Stimulated activated CD4-positive, alpha-beta T cell treated with anti-CD3 and anti-CD28 coated beads, Interleukin-4, amount 100 ng/mL, for 1 hour (primary cell): ENCODE measurements around the gene PGBD5.

Source experiments
- DNase-seq: peaks from one replicate; pipeline ENCODE4 v3.0.0-alpha.2; 2020

Gene PGBD5

DNA sequence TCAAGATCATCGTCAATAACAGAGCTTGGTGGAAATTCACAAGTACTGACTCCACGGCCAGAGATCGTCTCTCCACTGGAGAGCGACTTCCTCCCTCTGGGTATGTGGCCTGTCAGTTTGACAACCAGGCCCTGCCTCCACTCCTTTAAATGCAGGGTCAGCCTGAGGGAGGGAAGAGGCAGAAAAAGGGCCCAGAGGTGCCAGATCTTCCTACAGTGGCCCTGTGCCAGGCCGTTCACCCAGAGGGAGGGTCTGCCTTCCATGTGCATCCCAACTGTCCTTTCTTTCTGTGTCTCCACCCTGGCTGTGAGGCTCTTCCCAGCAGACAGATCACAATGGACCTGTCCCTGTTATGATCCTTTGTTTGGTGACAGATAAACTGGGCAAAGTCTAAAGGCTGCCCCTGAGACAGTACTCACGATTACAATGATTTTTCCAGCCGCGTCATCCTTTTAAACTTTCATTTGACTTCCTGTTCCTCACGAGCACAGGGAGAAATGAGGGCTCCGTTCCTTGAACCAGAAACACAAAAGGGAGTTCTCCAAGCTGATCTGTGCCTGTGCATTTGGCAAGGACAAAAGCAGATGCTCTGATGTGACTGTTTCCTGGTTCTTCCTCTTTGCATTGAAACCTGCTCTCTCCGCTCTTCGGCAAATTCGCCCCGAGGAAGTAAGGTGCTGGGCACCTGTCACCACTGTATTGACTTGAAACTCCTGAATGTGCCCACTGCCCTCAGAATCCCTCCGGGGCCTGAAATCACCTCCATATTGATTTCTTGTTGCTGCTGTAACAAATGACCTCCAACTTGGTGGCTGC, 126.7 kb downstream of the PGBD5 start:
- no peak for DNase-seq

DNA sequence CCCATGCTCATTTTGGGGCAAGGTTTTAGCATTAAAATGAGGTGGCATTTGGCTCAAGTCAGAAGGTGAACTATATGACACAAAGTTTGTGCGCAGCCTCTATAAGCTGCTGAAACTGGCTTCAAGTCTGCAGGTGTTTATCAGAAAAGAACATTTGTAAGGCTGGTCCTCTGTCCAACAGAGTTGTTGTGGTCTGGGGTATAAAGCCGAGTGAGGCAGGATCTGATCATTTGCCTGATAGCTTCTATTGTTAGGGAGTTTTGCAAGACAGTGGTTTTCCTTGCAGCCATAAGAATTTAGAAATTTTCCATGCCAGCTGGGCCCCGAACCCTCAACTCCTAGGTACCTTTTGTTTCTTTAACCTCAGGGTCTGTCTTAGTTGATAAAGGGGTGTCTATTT, 130.8 kb downstream of the PGBD5 start:
- no peak for DNase-seq

DNA sequence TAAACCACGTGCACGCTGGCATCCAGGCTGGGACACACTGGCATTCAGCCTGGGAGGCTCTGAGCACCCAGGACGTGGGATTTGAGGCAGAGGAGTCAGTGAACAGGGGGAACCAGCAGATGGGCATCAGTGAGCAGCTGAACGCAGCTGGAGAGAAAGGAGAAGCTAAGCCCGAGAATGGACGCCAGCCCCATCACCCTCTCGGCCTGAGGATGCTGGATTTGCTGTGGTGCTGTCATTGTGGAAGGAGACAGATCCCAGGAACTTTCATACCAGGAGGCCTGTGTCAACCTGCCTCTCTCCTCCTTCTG, 132.8 kb downstream of the PGBD5 start:
- DNase-seq = no peak

DNA sequence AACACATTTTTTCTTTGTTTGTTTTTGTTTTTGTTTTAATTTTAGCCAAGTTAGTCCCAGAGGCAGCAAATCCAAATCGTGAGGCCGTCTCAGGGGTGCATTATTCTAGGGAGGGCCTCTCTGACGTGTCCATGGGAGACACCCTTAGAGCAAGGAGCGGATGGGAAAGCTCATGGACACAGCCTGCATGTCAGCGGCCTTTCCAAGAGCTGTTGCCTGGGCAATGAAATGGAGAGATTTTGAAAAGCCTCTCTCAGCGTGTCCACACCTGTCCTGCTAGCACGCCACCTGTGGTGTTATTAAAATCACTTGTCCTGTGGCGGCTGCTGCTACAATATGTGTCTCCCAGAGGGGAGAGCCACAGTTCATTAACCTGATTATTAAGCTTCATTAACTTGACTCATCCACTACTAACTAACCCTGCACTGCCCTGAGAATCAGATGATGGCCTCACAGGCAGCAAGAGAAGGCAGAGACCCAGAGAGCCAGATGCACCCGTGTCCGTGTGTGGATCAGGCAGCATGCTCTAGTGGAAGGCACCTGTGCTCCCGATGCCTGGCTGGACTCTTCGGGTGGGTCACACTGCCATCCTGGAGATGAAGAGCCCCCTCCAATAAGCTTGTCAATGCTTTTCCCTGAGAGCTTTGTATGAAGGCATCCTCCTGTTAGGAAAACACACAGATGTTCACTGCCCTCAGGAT, 133.3 kb downstream of the PGBD5 start:
- DNase-seq = no peak

DNA sequence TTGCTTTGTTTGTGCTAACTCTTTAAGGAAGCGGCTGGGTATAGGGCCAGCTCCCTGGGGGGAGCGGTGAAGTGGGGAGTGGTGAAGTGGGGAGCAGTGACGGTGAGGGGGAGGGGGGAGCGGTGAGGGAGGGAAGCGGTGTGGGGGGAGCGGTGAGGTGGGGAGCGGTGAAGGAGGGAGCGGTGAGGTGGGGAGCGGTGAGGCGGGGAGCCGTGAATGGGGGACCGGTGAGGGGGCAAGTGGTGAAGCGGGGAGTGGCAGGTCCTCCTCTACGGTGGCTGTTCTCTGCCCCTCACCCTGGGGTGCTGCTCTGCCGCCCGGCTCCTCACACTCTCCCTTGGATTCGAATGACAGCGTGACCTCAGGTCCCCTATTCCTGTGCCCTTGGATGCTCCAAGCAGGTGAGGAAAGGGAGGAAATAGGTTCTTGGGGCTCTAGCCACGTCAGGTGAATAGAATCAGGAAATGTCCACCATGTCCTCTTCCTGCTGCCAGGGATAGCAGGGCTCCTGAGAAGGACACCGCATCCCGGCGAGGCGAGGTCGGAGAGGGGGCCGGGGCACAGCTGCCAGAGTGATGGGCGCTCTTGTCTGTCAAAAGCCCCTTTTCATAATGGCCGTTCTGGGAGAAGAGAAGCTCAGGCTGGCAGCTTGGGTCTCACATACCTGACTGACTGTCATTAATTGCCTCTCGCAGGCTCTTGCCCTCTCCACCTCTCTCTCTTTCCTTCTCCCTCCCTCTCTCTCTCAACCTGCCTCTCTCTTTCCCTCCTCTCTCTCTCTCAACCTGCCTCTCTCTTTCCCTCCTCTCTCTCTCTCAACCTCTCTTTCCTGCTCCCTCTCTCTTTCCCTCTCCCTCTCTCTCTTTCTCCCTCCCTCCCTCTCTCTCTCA, 134.2 kb downstream of the PGBD5 start:
- no peak for DNase-seq

DNA sequence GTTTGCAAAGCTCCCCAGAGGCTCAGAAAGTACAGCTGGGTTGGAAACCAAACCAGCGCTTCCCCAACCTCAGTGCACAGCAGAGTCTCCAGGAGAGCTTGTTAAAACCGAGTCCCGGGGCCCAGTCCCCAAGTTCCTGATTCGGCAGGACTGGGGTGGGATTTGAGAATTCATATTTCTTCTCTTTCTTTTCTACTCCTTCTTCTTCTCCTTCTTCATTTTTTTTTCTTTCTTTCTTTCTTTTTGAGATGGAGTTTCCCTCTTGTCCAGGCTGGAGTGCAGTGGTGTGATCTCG, 136.8 kb downstream of the PGBD5 start:
- no peak for DNase-seq

DNA sequence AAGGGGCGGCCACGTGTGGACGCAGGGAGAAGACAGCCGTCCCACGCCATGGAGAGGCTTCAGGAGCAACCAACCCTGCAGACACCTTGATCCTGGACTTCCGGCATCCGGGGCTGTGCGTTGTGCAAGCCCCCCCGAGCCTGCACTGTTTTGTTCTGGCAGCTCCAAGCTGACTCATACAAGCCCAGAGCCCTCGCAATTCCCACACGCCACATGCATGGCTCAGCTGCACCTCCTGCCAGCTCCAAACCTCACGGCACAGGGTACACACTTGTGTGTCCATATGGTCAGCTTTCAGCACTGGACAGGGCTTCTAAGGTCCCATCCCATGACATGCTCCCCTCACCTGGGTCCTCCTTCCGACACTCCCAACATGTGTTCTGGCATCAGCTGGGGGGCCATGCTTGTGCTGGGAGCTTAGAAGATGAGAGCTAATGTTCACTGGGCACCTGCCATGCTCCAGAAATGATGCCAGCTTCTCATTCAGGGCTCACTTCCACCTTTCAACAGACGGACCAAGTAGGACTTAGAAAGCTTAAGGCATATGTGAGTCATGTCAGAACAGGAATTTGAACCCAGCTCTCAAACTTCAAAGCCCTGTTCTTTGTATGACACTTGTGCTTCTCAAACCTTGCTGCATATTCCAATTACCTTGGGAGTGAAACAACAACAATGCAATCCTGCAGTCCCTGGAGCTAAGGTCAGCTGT, 137.3 kb downstream of the PGBD5 start:
- no peak for DNase-seq

DNA sequence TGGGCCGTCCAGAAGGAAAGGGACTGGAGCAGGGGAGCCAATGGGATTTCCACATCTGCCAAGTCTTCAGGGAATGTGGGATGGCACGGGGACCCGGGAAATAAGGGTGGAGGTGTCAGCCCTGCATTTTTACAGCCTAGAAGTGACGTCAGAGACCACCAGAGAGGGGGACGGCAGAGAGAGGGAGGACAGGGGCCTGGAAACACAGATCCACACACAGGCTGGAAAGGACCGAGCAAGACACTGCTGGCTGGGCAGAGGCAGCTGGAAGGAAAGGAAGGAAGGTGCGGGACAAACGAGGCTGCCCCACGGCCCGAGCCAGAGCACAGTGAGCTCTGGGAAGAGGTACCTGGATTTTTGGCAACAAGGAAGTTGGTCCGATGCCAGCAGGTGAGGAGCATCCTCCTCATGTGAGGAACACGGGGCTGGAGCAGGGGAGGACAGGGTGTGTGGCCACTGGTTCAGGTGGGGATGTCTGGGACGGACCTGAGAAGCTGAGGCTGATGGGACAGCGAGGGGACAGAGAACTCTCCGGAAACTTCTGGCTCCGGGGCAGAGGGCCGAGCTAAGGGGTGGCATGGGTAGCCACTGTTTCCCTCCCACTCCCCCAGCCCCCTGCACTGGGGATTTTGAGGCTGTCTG, 138.3 kb downstream of the PGBD5 start:
- DNase-seq = no peak

DNA sequence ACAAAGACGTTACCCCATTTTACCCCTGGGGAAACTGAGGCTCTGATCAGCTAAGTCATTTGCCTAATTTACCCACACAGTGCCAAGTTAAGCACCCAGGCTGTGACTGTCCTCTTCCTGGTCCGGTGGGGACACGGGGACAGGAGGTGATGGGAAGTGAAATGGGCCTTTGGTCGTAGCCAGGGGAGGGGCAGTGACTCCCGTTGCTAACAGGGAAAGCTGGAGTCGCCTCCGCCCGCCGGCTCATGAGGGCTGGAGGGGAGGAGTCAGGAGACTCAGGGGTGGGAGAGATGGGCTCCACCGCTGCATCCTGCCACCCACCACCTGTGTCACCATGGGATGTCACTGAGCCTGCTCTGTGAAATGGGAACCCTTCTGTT, 139.3 kb downstream of the PGBD5 start:
- no peak for DNase-seq

DNA sequence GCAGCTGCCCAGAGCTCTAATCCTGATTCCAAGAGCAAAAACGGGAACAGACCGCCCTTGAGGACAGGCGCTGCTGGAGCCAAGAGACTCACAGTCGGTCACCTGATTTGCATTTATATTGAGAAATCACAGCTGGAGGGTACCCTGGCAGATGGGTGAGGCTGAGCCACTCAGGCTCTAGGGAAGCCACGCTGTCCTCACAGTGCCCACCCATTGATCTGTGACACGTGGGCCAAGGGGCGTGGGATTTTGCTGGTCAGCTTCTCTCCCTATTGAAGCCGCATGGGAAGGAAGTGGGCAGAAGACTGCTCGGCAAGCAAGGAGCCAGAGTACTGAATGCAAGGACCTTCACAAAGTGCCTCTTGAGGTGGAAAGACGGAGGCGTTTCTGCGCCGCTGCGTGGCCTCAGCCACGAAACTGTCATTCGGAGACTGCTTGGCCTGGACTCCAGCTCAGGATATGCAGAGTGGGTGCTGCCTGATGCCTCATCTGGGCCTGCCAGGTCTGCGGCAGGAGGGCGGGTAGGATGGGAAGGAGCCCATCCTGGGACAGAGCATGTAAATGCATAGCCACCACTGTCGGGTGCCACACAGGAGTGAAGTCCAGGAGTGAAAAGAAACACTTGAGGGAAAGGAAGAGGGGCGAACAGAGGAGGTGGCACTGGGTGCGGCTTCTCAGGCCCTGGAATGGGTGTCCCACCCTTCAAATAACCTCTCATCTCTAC, 139.8 kb downstream of the PGBD5 start:
- DNase-seq = no peak

DNA sequence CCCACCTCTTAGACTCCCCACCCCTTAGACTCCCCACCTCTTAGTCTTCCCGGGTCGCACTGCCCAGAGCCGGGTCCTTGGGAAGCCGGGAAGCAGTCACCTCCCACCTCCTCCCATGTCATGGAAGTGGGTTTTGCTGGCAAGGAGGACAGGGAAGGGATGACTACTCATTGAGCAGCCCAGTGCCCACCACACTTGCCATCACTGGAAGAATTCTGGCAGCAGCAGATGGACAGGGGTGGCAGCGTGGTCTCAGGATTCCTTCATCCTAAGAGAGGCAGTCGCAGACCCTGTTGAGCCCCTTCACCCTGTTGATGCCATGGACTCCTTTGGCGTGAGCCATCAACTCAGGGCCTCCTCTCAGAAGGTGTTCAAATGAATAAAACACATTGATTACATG, 140.8 kb downstream of the PGBD5 start:
- no peak for DNase-seq

DNA sequence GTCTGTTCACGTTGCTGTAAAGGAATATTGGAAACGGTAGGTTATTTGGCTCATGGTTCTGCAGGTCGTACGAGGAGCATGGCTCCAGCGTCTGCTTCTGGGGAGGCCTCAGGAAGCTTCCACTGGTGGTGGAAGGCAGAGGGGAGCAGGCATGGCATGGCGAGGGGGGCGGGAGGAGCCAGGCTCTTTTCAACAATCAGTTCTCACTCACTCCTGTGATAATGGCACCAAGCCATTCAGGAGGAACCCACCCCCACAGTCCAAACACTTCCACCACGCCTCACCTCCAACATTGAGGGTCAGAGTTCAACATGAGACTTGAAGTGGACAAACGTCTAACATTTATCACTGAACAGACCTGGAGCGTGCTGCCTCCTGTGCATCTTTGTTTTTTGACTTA, 141.2 kb downstream of the PGBD5 start:
- no peak for DNase-seq

DNA sequence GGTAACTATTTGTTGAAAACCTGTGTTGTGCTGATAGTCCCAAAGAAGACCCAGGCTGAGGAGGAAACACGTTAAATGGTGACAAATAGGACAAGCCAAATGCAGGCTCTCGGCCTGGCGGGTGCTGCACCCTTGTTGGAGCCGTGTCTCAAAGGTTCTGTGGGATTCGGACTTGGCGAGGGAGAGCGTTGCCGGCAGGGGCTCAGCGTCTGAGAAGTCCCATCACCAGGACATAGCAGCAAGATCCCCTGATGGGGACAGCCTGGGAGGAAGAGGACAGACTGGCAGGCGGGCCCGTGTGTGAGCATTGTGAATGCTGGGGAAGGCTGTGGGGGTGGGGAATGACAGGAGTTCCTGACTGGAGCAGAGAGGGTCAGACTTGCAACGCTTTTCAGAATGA, 142.5 kb downstream of the PGBD5 start:
- DNase-seq = no peak

DNA sequence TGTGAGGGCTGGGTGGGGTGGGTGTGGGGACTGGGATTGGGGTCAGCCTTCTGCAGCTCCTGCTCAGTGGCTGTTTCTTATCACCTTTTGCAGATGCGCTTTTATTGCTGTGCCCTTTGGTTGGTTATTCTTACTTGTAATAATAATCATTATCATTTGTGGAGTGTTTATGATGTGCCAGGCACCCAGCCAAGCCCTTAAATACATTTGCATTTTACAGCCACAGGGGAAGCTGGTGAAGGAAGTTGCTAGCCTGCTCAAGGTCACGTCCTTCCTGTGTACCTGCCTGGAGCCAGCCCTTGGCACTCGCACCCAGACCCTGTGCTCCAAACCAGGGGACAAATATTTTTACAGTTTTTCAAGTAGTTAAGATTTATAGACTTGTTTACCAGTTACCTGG, 144.0 kb downstream of the PGBD5 start:
- no peak for DNase-seq

DNA sequence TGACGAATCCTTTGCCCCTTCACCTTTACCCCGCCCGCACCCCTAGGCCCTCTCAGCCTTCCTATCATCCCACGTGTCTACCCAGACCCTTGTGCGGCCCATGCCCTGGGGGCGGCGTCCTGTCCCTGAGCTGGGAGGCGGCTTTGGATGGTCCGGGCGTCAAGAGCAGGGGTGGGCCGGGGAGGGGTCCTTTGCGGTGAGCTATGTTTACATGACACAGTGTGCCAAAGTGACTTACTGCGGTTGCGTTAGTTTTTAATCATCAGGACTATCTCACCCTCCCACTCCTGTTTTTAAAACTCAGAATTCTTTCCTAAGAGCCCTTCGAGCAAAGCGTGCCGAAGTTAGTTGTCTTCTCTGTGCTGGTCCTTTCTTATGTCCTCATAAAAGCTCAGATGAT, 144.6 kb downstream of the PGBD5 start:
- no peak for DNase-seq

DNA sequence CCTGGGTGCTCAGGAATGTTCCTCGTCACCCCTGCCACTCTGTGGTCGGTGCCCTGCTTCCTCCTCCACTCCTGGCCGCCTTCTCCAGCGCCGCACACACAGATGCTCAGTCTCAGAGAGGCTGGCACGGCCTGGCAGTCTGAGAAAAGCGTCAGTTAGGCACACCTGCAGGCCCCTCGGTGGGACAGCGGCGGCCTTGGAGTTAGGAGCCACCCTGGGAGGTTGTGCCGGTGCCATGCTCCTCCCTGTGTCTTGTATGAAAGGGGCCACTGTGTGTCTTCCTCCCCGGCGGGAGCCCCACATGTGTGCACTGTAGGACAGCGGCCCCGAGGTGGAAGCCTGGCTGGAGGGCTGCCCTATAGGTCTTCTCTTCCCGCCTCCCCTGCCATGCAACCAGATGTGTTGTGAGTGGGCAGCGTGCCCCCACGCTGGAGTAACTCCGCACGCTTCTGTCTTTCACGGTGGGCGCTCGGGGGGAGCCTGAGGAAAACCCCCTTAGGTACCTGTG, 145.2 kb downstream of the PGBD5 start:
- DNase-seq = no peak

DNA sequence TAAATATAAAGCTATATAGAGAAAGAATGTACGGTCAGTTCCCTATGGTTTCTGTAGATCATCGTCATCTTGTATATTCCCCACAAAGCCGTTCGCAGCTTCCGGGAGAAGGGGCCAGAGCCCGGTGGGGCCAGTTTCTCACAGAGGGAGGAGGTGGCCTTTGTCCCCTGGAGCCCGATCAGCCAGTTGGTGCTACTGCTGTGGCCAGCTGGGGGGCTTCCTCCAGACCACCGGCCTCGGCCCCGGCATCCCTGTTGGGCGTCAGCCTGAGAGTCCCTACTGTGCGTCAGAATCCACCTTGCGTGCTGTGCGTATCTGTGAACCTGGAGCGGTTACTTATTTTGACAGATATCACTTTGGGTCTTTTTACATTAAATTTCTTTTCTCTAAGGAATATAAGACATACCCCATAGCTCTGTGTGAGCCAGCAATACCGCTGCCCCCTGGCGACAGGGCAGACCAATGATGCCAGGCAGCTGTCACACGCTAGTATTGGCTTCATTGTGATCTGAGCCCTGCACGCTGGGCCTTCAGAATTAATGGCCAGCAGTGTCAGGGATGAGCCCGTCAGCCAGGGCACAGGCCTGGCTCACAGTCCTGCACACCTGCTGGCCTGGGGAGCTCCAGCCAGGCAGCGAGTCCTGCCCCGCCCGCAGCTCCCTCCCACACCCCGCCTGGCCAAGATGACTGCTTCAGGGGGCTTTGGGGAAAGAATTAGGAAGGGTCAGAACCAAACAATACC, 145.9 kb downstream of the PGBD5 start:
- DNase-seq = no peak

DNA sequence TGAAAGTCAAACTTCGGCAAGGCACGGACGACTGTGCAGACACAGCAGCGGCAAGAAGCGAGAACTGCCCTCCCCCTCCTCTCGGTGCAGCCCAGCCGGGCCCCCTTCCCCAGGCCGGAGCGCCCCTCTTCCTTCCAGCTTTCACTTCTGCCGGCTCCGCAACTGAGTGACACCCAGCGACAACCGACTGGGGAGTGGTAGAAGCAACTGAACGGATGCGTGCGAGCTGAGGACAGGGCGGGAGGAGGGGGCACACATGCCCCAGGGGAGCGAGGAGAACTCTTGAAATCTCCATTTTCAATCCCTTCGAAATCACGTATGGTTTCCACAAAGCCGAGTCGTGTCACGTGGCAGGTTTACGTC, 146.6 kb downstream of the PGBD5 start:
- no peak for DNase-seq

DNA sequence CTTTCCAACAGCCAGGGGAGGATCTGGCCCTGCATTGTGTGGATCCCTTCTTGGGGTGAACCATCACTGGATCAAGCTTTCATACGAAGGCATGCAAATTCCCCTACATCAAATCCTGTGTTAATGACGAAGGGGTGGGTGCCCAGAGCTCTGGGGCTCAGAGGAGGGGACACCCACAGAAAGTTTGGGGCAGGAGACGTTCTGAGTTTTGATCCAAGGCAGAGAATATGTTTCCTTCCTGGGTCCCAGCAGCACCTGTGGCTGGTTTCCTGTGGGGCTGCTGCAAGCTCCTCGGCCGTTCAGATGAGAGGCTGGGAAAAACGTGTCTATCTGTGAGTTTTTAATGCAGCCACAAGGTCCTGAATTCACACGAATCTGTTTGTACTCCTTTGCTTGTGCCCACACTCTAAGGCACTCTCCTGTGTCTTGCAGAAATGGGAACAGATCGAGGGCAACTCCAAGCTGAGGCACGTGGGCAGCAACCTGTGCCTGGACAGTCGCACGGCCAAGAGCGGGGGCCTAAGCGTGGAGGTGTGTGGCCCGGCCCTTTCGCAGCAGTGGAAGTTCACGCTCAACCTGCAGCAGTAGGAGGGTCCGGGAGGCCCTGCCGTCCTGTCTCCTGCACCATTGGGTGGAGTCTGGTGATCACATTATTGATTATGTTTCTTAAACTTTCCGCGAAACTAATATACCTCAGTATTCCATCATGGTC, 147.1 kb downstream of the PGBD5 start:
- no peak for DNase-seq

DNA sequence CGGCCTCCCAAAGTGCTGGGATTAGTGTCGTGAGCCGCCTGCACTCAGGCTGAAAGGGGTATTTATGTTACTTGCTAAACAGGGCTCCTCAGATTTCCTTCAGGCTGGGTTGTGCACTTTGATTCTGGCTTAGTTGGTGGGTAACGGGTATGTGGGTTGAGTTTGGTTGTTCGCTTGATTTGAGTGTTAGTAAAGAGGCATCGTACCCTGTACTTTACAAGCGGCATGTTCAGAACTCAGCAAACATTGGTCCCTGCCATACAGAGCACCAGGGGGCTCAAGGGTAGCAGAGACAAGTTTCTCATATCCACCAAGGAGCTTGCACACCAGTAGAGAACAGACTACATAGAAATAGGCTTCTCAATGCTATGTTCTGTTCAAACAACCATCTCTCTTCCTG, 147.8 kb downstream of the PGBD5 start:
- DNase-seq = no peak
